Choroid plexus epithelial cell (primary cell): ENCODE data around the gene LIPK.
"Not testable (repeated sequence)": the region's sequence is repeated elsewhere in the genome, so short reads cannot be mapped to it uniquely, and the experiment has no call there.

ENCODE experiments used
- DNase-seq: peaks from one replicate; pipeline ENCODE4 v3.0.0-alpha.2; 2010; ENCODE audit warnings: low read depth
- H3K4me3 ChIP-seq: 2 replicates; pipeline ENCODE4 v1.5.1; 2011; ENCODE audit warnings: low read depth, mild to moderate bottlenecking, control low read depth, low read length, moderate library complexity
- TF ChIP-seq, protein P1 (sequence below): conservative IDR thresholded peaks from 2 replicates; pipeline ENCODE4 v1.5.1; 2011; ENCODE audit warnings: low read depth, mild to moderate bottlenecking, control low read depth, inconsistent platforms, low read length, moderate library complexity

The LIPK gene, protein sequence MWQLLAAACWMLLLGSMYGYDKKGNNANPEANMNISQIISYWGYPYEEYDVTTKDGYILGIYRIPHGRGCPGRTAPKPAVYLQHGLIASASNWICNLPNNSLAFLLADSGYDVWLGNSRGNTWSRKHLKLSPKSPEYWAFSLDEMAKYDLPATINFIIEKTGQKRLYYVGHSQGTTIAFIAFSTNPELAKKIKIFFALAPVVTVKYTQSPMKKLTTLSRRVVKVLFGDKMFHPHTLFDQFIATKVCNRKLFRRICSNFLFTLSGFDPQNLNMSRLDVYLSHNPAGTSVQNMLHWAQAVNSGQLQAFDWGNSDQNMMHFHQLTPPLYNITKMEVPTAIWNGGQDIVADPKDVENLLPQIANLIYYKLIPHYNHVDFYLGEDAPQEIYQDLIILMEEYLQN

GRCh38 chr10:88705958-88706357, at the start of gene LIPK:
Gene LIPK (plus strand): TSS chr10:88706249. CDS start chr10:88724544, 18,295 bp downstream.
- TF ChIP-seq, protein P1, sequence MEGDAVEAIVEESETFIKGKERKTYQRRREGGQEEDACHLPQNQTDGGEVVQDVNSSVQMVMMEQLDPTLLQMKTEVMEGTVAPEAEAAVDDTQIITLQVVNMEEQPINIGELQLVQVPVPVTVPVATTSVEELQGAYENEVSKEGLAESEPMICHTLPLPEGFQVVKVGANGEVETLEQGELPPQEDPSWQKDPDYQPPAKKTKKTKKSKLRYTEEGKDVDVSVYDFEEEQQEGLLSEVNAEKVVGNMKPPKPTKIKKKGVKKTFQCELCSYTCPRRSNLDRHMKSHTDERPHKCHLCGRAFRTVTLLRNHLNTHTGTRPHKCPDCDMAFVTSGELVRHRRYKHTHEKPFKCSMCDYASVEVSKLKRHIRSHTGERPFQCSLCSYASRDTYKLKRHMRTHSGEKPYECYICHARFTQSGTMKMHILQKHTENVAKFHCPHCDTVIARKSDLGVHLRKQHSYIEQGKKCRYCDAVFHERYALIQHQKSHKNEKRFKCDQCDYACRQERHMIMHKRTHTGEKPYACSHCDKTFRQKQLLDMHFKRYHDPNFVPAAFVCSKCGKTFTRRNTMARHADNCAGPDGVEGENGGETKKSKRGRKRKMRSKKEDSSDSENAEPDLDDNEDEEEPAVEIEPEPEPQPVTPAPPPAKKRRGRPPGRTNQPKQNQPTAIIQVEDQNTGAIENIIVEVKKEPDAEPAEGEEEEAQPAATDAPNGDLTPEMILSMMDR: no peak
- no peak for DNase-seq

GRCh38 chr10:88657901-88658300, 48.1 kb upstream of the LIPK start:
- no peak overlapping the region for H3K4me3 ChIP-seq
- TF ChIP-seq, protein P1: no peak
- peak; percentile 45 for DNase-seq

More at GRCh38 chr10:88705958-88706357, at the start of gene LIPK:
- H3K4me3 ChIP-seq: no peak within 1 kb of the TSS

DNA sequence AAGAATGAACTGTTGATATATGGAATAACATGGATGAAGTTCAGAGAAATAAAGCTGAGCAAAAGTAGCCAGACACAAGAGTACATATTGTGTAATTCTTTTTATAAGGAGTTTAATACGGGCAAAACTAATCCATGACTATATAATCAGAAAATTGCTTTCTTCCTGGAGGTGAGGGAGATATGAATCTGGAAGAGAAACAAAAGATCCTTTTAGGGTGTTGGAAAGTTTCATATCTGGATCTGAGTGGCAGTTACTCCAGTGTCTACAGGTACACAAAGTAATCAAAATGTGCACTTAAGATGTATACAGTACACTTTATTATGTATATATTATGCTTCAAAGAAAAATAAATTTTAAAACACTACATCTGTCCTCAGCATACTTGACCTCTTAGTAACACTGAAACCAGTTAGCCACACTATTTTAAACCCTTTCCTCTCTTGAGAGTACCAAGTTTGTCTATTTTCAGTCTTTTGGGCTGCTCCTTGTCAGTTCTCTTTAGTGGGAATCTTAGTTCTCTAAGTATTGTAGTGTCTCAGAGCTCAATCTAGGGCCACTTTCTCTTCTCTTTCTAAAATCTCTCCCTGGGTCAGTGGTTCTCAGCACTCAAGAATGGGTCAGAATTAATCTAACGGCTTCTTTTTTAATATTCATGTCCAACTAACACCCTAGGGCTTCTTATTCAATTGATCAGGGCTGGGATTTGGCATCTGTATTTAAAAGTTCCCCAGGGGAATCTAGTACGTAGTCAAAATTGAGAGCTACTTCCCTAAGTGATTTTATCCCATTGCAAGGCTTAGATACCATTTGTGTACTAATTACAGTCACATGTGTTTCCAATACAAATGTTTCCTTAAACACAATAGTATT, 46.1 kb upstream of the LIPK start:
- DNase-seq: no peak
- H3K4me3 ChIP-seq: no peak overlapping the region
- TF ChIP-seq, protein P1: no peak

DNA sequence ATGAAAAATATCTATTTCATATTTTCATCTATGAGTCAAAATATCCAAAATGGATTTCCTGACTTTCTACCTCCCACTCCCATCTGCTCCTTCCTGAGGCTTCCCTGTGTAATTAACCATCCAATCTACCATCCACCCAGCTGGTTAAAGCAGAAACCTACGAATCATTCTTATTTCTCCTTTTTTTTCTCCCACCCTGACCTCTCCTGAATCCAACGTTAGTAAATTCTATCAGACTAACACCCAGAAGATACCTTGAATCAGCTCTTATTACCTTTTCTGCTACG, 45.5 kb upstream of the LIPK start:
- TF ChIP-seq, protein P1: no peak
- no peak for DNase-seq
- no peak overlapping the region for H3K4me3 ChIP-seq

- TF ChIP-seq, protein P1: no peak
- H3K4me3 ChIP-seq: no peak overlapping the region
- DNase-seq: no peak
Observed at GRCh38 chr10:88661018-88661417, 45.0 kb upstream of the LIPK start.

DNA sequence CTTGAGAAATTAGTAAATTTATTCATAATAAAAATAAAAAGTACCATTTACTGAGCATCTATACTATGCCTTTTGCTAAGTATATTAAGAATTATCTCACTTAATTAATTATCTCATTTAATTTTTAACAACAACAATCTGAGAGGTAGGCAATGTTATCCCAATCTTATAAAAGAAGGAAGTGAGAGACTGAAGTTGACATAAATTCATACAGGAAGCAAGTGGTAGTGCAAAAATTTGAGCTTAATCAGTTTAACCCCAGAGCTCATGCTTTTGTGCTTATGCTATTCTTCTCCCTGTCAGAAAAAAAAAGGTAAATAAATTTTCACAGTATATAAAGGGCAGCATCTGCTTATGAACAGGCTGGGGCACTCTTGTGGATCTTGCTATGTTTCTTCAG, 44.5 kb upstream of the LIPK start:
- no peak overlapping the region for H3K4me3 ChIP-seq
- DNase-seq: no peak
- TF ChIP-seq, protein P1: no peak

GRCh38 chr10:88663153-88663552, 42.9 kb upstream of the LIPK start:
- DNase-seq, H3K4me3 ChIP-seq: not testable (repeated sequence)
